SK-N-SH (cell line): ENCODE data around the gene SNX33. TPM values are rescaled to one million over a fixed set of nuclear protein-coding genes. Genes with fewer than 3 reads are reported as not detected.

Source experiments
- CTCF ChIA-PET: fragments of 300-600, 350-600 bp; formaldehyde crosslinking; extraction: SDS; loops from one replicate; lab custom pipeline; 2021; lab: Yijun Ruan, JAX
- POLR2A ChIA-PET: fragments of 350-600 bp; sonication (Branson Sonifier 250); formaldehyde crosslinking; extraction: SDS; loops from one replicate; lab custom pipeline; 2020; ENCODE audit warnings: antibody characterized with exemption, inconsistent platforms; lab: Yijun Ruan, JAX
- DNase-seq: peaks from one replicate; pipeline ENCODE4 v3.0.0; 2012
- H2AFZ ChIP-seq: fragments of 200-600 bp; sonication (generic); 2 replicates; pipeline ENCODE4 v1.8.1; 2016; ENCODE audit warnings: antibody characterized with exemption, mild to moderate bottlenecking, low read depth
- H3F3A ChIP-seq: fragments of 200-600 bp; sonication (generic); replicated peaks from 2 replicates; pipeline ENCODE3; 2016; ENCODE audit warnings: antibody characterized with exemption, mild to moderate bottlenecking; ENCODE audit not compliant: insufficient read depth
- H3K27ac ChIP-seq, 2 experiments: fragments of 200-500 bp in 1 of 2; fragments of 200-600 bp in 1 of 2; sonication (Bioruptor generic) in 1 of 2; sonication (generic), shearing (Covaris generic) in 1 of 2; 2 replicates each; pipeline versions ENCODE4 v1.5.1 to v1.6.1; 2014 to 2016; ENCODE audit warnings: low read depth in 2 of 2, inconsistent platforms in 1 of 2, low read length in 1 of 2, mild to moderate bottlenecking in 1 of 2, mixed read lengths in 1 of 2
- H3K27me3 ChIP-seq: fragments of 200-600 bp; sonication (generic), shearing (Covaris generic); 2 replicates; pipeline ENCODE4 v1.6.1; 2016; ENCODE audit warnings: mixed run types; ENCODE audit not compliant: insufficient read depth
- H3K36me3 ChIP-seq, 2 experiments: fragments of 200-500 bp in 1 of 2; fragments of 200-600 bp in 1 of 2; sonication (Bioruptor generic) in 1 of 2; sonication (generic) in 1 of 2; replicated peaks in 1 of 2; 2 replicates each; pipeline versions ENCODE3 to v1.5.1; 2014 to 2016; ENCODE audit warnings: low read length in 1 of 2, mild to moderate bottlenecking in 1 of 2; ENCODE audit not compliant: insufficient read depth in 2 of 2, control insufficient read depth in 1 of 2
- H3K4me1 ChIP-seq, 2 experiments: fragments of 200-500 bp in 1 of 2; fragments of 200-600 bp in 1 of 2; sonication (Bioruptor generic) in 1 of 2; sonication (generic), shearing (Covaris generic) in 1 of 2; 2 replicates each; pipeline versions ENCODE4 v1.5.1 to v1.6.1; 2014 to 2016; ENCODE audit warnings: low read depth in 1 of 2, low read length in 1 of 2, mixed run types in 1 of 2; ENCODE audit not compliant: insufficient read depth in 2 of 2, control insufficient read depth in 1 of 2
- H3K4me2 ChIP-seq: fragments of 200-600 bp; sonication (generic), shearing (Covaris generic); 2 replicates; pipeline ENCODE4 v1.6.1; 2017; ENCODE audit warnings: mixed run types
- H3K4me3 ChIP-seq, 2 experiments: fragments of 200-500 bp in 1 of 2; fragments of 200-600 bp in 1 of 2; sonication (Bioruptor generic) in 1 of 2; sonication (generic), shearing (Covaris generic) in 1 of 2; 2 replicates each; pipeline versions ENCODE4 v1.5.1 to v1.8.1; 2014 to 2016; ENCODE audit warnings: low read depth in 2 of 2, inconsistent platforms in 1 of 2, low read length in 1 of 2, mild to moderate bottlenecking in 1 of 2, mixed read lengths in 1 of 2, moderate library complexity in 1 of 2
- H3K79me2 ChIP-seq: fragments of 200-600 bp; sonication (generic); 2 replicates; pipeline ENCODE4 v1.8.1; 2017; ENCODE audit warnings: mild to moderate bottlenecking; ENCODE audit not compliant: insufficient read depth
- H3K9ac ChIP-seq: fragments of 200-600 bp; sonication (generic); 2 replicates; pipeline ENCODE4 v1.6.1; 2017; ENCODE audit warnings: mixed run types
- H3K9me2 ChIP-seq: fragments of 200-600 bp; sonication (generic); 2 replicates; pipeline ENCODE4 v1.6.1; 2017; ENCODE audit warnings: mixed run types
- H3K9me3 ChIP-seq: fragments of 200-600 bp; sonication (generic); 2 replicates; pipeline ENCODE4 v1.6.1; 2017; ENCODE audit warnings: mixed run types, mild to moderate bottlenecking, moderate library complexity
- H4K20me1 ChIP-seq: fragments of 200-600 bp; sonication (generic); 2 replicates; pipeline ENCODE4 v1.6.1; 2017; ENCODE audit warnings: mild to moderate bottlenecking, mixed run types; ENCODE audit not compliant: insufficient read depth
- CHD2 ChIP-seq: fragments of 150-350 bp; IDR thresholded peaks from 2 replicates; pipeline ENCODE4 v1.6.1; 2018; ENCODE audit warnings: low read length; ENCODE audit not compliant: partially characterized antibody
- CTCF ChIP-seq: fragments of 200-600 bp; sonication (generic); IDR thresholded peaks from 2 replicates; pipeline ENCODE4 v1.6.1; 2017; ENCODE audit warnings: antibody characterized with exemption, mild to moderate bottlenecking, moderate library complexity
- IRF3 ChIP-seq: fragments of 150-350 bp; IDR thresholded peaks from 2 replicates; pipeline ENCODE4 v1.6.1; 2016; ENCODE audit warnings: mild to moderate bottlenecking, low read depth, low read length
- MXI1 ChIP-seq: IDR thresholded peaks from 2 replicates; pipeline ENCODE4 v1.6.1; 2012; ENCODE audit warnings: mild to moderate bottlenecking, low read depth, low read length, improper control_type of control experiment
- PBX3 ChIP-seq: IDR thresholded peaks from 2 replicates; pipeline ENCODE4; 2012
- RXRA ChIP-seq: IDR thresholded peaks from 2 replicates; pipeline ENCODE4 v1.4.0; 2012; ENCODE audit warnings: low read depth, mild to moderate bottlenecking, borderline replicate concordance
- TCF12 ChIP-seq: IDR thresholded peaks from 2 replicates; pipeline ENCODE4 v1.4.0; 2012
- USF2 ChIP-seq: fragments of 150-350 bp; IDR thresholded peaks from 2 replicates; pipeline ENCODE4 v1.6.1; 2017; ENCODE audit warnings: antibody characterized with exemption, low read length, low read depth, borderline replicate concordance
- WGBS: methylation state at CpG from one replicate; pipeline ENCODE4 v1.1.6; 2017; ENCODE audit warnings: low lambda C conversion rate; 5-methylcytosine and 5-hydroxymethylcytosine counted together
- polyA plus RNA-seq, 3 experiments: library from polyadenylated mRNA; depleted of rRNA; stranded (reverse); fragments of >200 nt; gene quantifications; 2 replicates each; pipeline ENCODE4 v1.2.3, GENCODE V29; 2012

Gene SNX33
- polyA plus RNA-seq, 1 of the 3 experiments (the other 2 are of a cell fraction) = 7.7 TPM

GRCh38 chr15:75644376-75644775, 3.3 kb upstream of the SNX33 start (continued):
- TF ChIP-seq CTCF (no peak), PBX3 (no peak), TCF12 (no peak)

- Histone ChIP-seq H3F3A (peaks cover 9% of the 10 kb centered on the region), H3K27me3 (no peaks in the 10 kb centered on the region), H3K4me3 (peak overlapping the region; percentile 73 to 98), H2AFZ (no peak overlapping the region), H3K36me3 (peaks cover 0 to 10% of the 10 kb centered on the region in 2 experiments), H4K20me1 (peaks cover 14% of the 10 kb centered on the region), H3K79me2 (peaks cover 58% of the 10 kb centered on the region), H3K9me3 (no peaks in the 10 kb centered on the region), H3K9me2 (no peaks in the 10 kb centered on the region), H3K4me1 (peaks cover 13 to 33% of the 10 kb centered on the region in 2 experiments; a peak in 3 of 4 replicates), H3K4me2 (peak overlapping the region; percentile 99), H3K27ac (peak overlapping the region; percentile 81 to 96), H3K9ac (peak overlapping the region; percentile 99)
- WGBS = 68% methylated on average over 5 of the region's 5 CpGs
- ChIA-PET CTCF (interaction anchor here (1.0 to 3.2 kb wide), 12 partner anchors 14 to 279 kb away, joined by 3 to 22 read pairs (median 6); partner anchors contain the start of genes MAN2C1 and SNUPN), POLR2A (interaction anchor here (1.5 to 1.7 kb wide), 2 partner anchors 21 to 278 kb away, joined by 5 to 6 read pairs; partner anchors contain the start of genes MAN2C1 and SNUPN)
- TF ChIP-seq TCF12 (no peak), MXI1 (no peak), USF2 (no peak)
- no peak for DNase-seq
These were observed 1.4 kb upstream of the SNX33 start for GRCh38 chr15:75646112-75646943.

GRCh38 chr15:75646944-75647364, 758 bp upstream of the SNX33 start:
- peak overlapping the region; percentile 73 to 98 for H3K4me3 ChIP-seq
- H3K9me3 ChIP-seq = no peaks in the 10 kb centered on the region
- peaks cover 13 to 39% of the 10 kb centered on the region in 2 experiments; a peak in 3 of 4 replicates for H3K4me1 ChIP-seq
- H3K36me3 ChIP-seq = peaks cover 0 to 10% of the 10 kb centered on the region in 2 experiments
- H3F3A ChIP-seq = peaks cover 9% of the 10 kb centered on the region
- H3K27ac ChIP-seq = peak overlapping the region; percentile 81 to 96
- H3K9me2 ChIP-seq = no peaks in the 10 kb centered on the region
- H3K4me2 ChIP-seq = peak overlapping the region; percentile 99
- H2AFZ ChIP-seq = peak overlapping the region; percentile 81; the same call in 1 of the 2 replicates
- TF ChIP-seq RXRA (no peak), IRF3 (no peak), CHD2 (peak; percentile 7)
- H4K20me1 ChIP-seq = peaks cover 21% of the 10 kb centered on the region
- POLR2A ChIA-PET = interaction anchor here (1.1 to 1.7 kb wide), 4 partner anchors 14 to 278 kb away, joined by 4 to 6 read pairs (median 6); partner anchors contain the start of genes MAN2C1, PTPN9 and SNUPN
- 11% methylated on average over 9 of the region's 26 CpGs for WGBS
- H3K27me3 ChIP-seq = no peaks in the 10 kb centered on the region
- DNase-seq = no peak
- CTCF ChIA-PET = interaction anchor here (0.7 to 3.2 kb wide), 20 partner anchors 8 to 279 kb away, joined by 3 to 22 read pairs (median 5); partner anchors contain the start of genes MAN2C1, PTPN9 and SNUPN
- peak overlapping the region; percentile 99 for H3K9ac ChIP-seq
- peaks cover 64% of the 10 kb centered on the region for H3K79me2 ChIP-seq
